ENCODE data around the gene MTFR1L. TPM values are rescaled to one million over a fixed set of nuclear protein-coding genes. Genes with fewer than 3 reads are reported as not detected.

MTFR1L gene
- total RNA-seq, 2 donors from 2014 or later = 36.3 to 48.6 TPM

DNA sequence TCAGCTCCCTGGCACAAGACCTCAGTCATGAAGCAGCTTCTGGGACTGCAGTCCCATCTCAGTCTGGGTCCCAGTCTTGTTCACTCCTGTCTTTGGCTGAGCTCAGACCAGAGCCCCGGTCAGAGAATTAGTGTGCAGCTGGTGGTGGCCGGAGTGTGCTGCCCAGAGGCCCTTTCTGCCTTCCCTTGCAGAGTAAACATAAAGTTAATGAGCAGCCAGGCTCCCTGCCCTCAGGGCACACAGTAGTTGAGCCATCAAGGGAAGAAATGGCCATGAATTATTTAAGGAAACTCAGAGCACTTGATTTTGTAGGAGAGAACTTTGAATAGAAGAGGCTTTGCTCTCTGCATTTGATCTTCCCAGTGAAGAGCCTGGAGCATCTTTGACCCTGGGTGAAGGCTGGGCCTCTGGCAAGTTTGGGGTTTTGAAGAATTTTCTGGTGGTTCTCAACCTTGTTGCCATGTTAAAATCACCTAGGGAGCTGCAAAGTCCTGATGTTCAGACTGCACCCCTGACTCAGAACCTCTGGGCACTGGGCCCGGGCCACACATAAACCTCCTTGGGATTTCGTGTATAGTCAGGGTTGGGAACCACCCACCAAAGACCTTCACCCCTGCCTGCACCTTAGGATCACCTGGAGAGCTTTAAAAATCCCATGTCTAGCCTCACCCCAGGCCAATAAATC lies 46.2 kb upstream of the MTFR1L start:
- no peak overlapping the region for H3K4me3 ChIP-seq
- peak; percentile 73 for DNase-seq
- H3K27me3 ChIP-seq = no peaks in the 10 kb centered on the region
- no peaks in the 10 kb centered on the region for H3K36me3 ChIP-seq
- peaks cover 16% of the 10 kb centered on the region for H3K4me1 ChIP-seq
- TF ChIP-seq, protein P1, sequence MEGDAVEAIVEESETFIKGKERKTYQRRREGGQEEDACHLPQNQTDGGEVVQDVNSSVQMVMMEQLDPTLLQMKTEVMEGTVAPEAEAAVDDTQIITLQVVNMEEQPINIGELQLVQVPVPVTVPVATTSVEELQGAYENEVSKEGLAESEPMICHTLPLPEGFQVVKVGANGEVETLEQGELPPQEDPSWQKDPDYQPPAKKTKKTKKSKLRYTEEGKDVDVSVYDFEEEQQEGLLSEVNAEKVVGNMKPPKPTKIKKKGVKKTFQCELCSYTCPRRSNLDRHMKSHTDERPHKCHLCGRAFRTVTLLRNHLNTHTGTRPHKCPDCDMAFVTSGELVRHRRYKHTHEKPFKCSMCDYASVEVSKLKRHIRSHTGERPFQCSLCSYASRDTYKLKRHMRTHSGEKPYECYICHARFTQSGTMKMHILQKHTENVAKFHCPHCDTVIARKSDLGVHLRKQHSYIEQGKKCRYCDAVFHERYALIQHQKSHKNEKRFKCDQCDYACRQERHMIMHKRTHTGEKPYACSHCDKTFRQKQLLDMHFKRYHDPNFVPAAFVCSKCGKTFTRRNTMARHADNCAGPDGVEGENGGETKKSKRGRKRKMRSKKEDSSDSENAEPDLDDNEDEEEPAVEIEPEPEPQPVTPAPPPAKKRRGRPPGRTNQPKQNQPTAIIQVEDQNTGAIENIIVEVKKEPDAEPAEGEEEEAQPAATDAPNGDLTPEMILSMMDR (IDR thresholded peaks at IDR 0.05) = no peak
- no peak overlapping the region for H3K27ac ChIP-seq
- peak overlapping the region in 1 of 2 donors; percentile 46 for H3K9ac ChIP-seq (ENCODE audit: low read depth in 2 of 2, low read length in 2 of 2)
- H3K9me3 ChIP-seq = no peaks in the 10 kb centered on the region
- intact Hi-C loops (cut with DNase I) = no loop called here

DNA sequence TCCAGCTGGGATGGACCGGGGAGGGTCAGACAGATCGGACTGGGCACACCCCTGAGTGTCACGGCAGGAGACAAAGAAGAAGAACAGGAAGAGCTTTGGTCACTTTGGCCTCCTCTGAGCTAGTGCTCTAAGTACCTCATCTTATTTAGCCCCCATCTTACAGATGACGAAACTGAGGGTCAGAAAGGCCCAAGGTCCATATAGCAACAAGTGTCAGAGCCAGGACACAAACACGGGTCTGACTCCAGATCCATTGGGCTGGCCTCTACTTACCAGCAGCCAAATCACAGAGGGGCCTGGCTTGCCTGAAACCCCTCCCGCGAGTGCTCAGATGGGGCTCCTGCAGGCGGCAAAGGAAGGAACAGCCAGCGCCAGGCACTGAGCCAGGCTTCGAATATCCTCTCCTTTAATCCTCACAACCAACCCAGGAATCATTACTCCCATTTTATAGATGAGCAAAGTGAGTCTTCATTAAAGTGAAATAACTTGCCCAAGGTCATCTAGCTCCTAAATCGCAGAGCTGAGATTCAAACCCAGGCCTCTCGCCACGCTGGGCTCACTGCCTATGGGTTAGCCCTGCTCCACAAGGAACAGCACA lies 45.4 kb upstream of the MTFR1L start:
- no peak for DNase-seq
- H3K4me1 ChIP-seq = peaks cover 16% of the 10 kb centered on the region
- H3K9me3 ChIP-seq = no peaks in the 10 kb centered on the region
- TF ChIP-seq, protein P1 (IDR thresholded peaks at IDR 0.05) = no peak
- H3K27ac ChIP-seq = no peak overlapping the region
- no peaks in the 10 kb centered on the region for H3K36me3 ChIP-seq
- no peaks in the 10 kb centered on the region for H3K27me3 ChIP-seq
- peak overlapping the region in 1 of 2 donors; percentile 46 for H3K9ac ChIP-seq (ENCODE audit: low read depth in 2 of 2, low read length in 2 of 2)
- intact Hi-C loops (cut with DNase I) = no loop called here
- no peak overlapping the region for H3K4me3 ChIP-seq

DNA sequence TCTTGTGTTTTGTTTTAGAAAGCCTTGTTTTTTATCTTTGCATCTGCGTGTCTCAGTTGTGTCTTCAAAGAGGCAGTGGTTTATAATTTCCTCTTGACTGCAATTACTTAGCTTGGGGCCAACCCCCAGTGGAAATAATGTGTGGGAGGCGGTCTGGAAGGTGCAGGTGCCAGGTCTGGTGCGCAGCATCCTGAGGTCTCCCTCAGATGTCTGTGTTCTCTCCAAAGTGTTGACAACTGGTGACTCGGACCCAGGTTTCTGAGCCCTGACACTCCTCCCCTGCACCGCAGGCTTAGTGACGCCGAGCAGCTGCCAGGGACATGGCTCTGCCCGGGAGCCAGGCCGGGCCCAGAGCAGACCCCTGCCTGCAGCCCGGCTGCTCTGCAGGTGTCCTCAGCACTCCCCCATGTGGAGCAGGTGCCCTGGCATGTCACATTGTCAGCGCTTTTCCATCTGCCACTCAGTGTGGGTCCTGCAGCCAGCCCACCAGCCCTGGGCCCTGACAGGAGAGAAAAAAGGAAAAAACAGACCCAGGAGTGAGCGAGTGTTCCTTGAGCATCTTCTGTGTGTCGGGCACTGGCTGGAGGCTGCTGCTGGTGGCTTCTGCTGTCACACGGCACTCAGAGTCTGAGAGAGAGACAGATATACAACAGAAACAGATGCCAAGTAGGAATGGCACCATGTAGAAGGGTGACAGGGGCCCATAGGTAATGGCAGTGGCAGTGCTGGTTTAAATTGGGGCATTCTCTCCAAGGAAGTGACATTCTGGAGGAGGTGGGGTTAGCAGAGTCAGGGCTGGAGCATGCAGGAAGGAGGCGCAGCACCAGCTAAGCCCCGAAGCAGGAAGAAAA lies 44.6 kb upstream of the MTFR1L start:
- Histone ChIP-seq H3K4me1 (peaks cover 16% of the 10 kb centered on the region), H3K36me3 (no peaks in the 10 kb centered on the region), H3K9me3 (no peaks in the 10 kb centered on the region), H3K27ac (no peak overlapping the region), H3K4me3 (no peak overlapping the region), H3K27me3 (no peaks in the 10 kb centered on the region), H3K9ac (ENCODE audit: low read depth in 2 of 2, low read length in 2 of 2) (no peak overlapping the region)
- TF ChIP-seq, protein P1 (IDR thresholded peaks at IDR 0.05) = no peak
- DNase-seq = no peak
- intact Hi-C loops (cut with DNase I) = no loop called here

DNA sequence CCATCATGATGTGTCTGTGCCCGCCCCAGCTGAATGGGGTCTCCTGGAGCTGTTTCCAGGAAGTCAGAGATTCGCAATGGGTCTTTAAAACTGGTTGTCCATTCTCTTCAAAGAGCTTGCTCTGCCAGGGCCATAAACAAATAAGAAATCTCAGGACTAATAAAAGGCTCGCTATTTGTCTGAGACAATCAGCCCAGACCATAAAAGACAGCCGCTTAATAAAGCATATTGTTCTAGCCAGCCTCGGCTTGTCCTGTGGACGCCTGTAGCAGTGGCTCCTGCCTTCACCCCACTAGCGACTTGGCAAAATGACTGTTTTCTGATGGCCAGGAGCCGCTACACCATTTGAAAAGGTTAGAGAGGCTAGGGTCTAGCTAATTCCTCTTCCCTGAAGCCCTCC lies 40.4 kb upstream of the MTFR1L start:
- intact Hi-C loops (cut with DNase I) = no loop called here
- H3K27ac ChIP-seq = no peak overlapping the region

DNA sequence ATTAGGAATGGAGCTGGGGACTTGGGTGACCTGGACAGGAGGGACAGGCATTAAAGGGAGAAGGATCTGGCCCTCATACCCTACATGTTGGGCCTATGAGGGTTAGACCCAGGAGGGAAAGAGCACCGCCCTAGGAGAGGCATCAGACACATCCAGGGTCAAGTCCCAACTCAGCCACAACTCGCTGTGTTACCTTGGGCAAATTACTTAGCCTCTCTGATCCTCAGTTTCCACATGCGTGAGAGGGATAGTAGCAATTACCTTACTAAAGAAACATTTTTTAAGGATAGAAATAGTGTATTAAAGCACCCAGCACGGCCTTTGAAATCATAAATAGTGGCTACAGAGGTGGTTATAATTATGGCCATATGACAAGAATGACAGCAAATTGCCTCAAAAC lies 39.9 kb upstream of the MTFR1L start:
- Histone ChIP-seq H3K9me3 (no peaks in the 10 kb centered on the region), H3K4me3 (no peak overlapping the region), H3K27ac (no peak overlapping the region), H3K9ac (ENCODE audit: low read depth in 2 of 2, low read length in 2 of 2) (no peak overlapping the region), H3K36me3 (no peaks in the 10 kb centered on the region), H3K4me1 (no peaks in the 10 kb centered on the region), H3K27me3 (no peaks in the 10 kb centered on the region)
- TF ChIP-seq, protein P1 (IDR thresholded peaks at IDR 0.05) = no peak
- no peak for DNase-seq
- intact Hi-C loops (cut with DNase I) = no loop called here

More for the DNA sequence above, 40.4 kb upstream of the MTFR1L start:
- Histone ChIP-seq H3K27me3 (no peaks in the 10 kb centered on the region), H3K4me3 (no peak overlapping the region), H3K9ac (ENCODE audit: low read depth in 2 of 2, low read length in 2 of 2) (no peak overlapping the region), H3K9me3 (no peaks in the 10 kb centered on the region), H3K36me3 (no peaks in the 10 kb centered on the region), H3K4me1 (peaks cover under 1% of the 10 kb centered on the region)
- DNase-seq = no peak
- TF ChIP-seq, protein P1 (IDR thresholded peaks at IDR 0.05) = no peak

All from colonic mucosa (tissue), 4 donors.